ENCODE measurements around the gene SLC22A23.

The SLC22A23 gene

DNA sequence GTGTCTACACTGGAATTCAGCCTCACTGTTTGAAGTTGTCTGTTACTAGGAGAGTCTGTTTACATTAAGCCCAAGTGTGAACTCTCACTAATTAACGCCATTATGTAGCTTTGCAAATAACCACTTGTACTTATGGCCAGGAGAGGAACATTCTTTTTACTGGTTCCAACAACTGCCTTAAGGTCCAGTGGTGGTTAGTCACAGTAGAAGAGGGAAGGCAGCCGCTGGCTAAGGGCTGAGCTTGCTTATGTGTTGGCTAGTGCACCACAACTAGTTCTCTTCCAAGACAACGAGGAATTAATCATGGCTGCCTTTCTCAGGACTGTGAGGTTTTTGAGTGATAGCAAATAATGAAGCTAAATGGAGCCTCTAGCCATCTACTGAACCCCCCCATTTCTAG lies 14.9 kb upstream of the SLC22A23 start:
- no peak for DNase-seq

DNA sequence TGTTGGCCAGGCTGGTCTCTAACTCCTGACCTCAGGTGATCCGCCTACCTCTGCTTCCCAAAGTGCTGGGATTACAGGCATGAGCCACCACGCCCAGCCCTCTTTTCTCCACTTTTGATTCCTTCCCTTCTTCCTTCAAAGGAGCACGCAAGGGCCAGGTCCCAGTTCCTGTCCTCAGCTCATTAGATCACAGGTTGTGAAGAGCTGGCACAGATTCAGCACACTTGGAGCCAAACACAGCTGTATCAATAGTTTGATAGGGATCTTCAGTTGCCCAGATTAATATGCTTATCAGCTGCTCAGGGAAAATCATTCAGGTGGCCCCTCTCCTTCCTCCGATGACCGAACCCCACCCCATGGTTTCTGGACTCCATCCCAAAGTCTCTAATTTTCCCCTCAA lies 14.4 kb upstream of the SLC22A23 start:
- DNase-seq, result no peak

DNA sequence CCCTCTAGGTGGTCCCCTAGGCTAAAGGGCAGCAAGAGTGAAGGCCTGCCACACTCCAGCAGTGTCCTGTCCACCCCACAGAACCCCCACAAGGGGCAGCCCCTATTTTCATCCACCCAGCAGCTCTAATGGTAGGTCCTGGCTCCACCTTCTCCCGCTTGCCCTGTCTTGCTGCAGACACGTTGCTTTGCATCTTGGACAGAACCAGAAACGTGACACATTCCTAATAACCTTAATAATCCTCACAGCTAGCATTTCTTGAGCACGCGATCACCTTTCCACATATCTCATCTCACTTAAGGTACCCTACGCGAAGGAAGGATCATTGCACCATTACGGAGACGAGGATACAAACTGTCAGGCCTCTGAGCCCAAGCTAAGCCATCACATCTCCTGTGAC lies 11.7 kb upstream of the SLC22A23 start:
- DNase-seq, result no peak

DNA sequence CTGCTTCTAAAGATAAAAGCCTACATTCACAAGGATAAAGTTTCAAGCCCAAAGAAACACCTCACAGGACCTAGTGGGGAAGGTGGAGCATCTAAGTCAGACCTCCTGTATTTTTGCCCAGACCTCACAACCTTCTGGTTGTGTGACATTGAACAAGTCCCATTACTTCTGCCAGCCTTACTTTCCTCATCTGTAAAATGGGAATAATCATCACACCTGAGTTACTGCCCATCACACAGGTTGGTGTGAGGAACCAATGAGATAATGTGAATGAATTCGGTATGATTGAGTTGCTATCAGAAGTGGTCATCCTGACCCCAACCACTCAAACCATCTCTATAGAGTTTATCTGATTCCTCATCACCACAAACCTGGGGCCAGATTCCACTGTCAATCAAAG lies 11.1 kb upstream of the SLC22A23 start:
- DNase-seq, result no peak

DNA sequence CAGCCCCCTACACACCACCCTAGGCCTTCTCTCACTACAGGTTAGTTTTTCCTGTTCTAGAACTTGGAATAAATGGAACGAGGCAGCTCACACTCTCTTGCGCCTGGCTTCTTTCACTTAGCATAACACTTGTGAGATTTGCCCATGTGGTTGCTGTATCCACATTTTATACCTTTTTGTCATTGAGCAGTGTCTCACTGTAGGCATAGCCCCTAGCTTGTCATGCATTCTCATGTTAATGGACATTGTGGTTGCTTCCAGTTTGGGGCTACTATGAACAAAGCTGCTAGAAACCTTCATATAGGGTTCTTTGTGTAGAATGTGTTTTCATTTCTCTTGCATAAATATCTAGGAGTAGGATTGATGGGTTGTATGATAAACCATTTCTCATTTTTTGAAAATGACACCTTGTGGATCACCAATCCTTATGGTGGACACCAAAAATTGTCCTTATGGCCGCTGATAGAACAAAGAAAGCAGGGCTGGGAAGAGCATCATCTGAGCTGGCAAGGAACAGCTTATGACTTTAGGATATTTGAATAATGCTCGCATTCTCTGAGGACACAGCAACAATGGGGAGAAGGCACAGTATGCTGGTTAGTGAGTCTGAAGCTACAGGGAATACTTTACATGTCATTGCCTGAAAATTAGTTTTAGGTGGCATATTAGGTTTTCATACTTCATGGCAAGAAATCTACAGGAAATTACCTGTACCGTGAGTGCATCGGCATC lies 9.8 kb upstream of the SLC22A23 start:
- no peak for DNase-seq

DNA sequence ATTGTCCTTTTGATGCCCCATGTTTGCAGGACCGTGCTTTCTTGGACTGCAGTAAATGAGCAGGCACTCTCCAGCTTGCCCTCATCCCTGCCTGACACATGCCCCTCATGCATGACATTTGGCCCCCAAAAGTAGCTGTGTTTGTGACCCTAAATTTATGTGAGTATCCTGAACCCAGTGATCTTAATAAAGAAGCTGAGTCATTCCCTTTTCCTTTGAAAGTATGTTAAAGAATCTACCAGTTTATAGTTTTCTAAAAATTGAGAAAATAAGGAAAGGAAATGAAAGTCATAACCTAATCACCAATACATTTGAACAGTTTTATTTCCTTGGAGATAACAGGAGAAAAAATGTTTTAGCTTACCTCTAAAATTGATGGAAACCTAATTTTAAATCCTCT lies 3.4 kb upstream of the SLC22A23 start:
- DNase-seq, result no peak

DNA sequence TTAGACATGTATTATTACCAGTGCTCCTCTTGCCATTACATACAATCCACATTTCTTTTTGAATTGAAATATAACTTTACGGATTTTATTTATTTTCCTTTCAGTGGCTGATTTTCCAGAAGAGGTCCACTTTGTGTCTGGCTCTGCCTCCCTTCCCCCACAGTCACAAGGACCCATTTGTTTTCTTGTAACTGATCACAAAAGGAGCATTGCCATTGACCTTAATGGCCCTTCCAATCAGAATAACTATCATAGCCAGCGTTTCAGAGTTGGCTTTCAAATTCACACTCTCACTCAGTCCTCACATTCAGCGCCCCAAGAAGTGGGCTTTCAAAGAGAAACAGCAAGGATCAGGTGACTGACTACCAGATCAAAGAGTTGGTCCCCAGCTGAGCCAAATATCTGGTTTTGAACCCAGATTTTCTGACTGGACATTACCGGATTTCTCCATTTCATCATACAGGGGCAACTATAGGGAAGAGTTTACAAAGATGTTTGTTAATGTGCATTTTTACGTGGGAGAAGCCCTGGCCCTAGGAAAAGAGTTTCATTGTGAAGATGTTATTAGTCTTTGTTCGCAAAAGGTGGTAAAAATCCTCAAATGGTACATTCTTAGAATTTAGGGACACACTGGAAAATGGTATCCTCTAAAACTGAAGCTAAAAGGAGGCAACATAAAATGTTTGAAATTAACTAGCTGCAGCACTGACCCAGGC lies 2.0 kb upstream of the SLC22A23 start:
- no peak for DNase-seq

DNA sequence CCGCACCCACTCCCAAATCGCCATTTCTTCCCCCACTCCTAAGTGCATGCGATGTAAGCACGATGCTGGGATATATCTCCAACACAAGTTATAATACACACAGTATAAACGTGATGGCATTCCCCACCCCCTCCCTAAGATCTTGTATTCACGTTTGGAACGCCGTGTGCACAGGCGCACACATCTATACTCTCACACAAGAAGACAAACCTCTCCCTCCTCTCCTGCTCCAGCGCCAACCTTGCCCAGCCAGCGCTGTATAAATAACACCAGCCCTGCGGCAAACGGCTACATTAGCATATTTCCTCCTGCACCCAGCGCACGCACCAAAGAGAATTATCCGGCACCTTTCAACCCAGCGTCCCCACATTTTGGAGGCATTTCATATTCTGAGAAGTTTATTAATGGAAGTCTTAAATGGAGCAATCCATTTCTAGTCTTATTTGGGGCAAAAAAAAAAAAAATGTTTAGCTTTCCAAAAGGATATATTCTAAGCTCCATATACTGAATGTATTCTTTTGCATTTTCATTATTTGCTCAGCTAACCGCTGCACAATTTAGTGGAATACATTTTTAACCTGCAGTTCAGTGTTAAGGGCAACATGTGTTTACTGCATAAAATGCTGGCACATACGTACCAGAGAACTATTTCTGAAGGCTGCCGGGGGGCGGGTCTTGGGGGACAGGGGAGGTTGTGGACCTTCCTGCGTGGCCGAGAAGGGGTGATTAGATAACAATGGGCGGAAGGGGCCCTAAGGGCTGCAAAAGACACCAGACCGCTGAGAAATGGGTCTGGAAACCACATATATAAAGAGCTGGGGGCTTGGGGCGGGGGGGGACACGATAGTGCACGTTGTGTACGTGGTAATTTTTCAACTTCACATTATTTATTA lies 1.1 kb upstream of the SLC22A23 start:
- DNase-seq, result peak; percentile 42

DNA sequence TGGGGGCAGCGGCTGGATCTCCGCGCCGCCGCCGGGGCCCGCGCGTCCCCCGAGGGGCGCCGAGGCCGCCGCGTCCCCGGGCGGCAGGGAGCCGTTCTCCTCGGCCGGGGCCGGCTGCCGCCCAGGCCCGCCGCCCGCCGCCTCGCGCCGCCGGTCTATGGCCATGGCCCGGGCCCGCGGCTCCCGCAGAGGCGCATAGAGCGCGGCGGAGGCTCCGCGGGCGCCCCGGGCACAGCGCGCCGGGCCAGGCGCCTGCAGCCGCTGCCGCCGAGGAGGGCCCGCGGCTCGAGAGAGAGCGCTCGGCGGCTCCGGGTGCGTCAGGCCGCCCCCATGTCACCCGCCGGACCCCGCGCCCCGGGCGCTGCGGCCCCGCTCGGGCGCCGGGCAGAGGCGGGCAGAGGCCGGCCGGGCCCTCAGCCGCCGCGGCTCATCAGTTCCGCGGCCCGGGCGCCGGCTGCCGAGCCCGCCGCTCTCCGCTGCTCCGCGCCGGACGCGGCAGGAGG lies 404 bp downstream of the SLC22A23 start:
- peak; percentile 66 for DNase-seq

DNA sequence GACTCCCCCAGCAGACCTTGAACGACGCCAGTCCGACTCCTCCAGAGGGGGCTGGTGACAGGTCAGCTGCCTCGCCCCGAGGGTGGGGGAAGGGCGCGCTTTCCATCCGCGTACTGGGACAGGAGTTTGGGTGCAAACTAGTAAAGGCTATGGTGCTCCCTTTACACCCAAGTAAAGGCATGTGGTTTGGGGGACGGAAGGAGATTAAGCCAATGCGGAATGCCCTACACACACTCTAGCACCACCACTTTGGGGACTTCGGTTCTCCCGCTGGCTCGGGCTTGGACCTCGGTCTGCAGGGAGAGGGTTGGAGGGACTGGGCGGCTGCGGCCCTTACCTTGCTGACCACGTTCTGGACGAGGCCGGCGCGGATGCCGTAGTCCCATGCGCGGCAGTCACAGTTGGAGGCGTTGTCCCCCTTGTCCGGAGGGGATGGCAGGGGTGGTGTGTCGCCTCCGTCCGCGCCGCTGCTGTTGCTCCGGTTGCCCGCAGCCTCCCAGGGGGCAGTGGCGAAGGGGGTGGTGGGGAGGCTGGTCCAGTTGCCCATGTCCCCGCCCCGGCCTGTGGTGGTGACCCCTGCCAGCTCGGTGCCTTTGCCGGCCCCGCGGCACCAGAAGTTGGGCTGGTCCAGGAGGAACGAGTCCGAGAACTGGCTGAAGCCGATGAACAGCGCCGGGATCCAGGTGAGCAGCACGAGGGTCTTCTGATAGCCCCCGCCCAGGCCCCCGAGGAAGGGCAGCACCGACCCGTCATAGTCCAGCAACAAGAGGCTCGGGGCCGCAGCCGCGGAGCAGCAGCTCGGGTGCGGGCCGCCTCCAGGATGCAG lies 1.1 kb downstream of the SLC22A23 start:
- peak; percentile 64 for DNase-seq

DNA sequence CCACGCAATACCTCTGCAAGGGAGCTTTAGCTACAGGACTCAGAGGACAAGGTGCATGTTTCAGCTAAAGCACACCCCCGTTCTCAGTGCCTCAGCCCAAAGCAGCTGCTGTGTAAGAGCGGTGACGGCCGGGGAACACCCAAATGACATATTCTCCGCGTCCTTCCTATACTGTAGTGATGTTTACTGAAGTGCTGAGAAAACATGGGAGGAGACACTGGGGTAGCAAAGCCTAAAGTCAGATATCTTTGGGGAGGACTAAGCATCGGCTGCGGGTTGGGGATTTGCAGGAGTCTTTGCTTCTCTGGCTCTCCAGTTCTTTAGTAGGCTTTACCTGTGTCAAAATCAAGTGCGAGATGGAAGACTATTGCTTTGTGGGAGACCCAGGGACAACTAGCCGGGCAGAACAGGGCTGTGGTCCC lies 1.7 kb downstream of the SLC22A23 start:
- no peak for DNase-seq

DNA sequence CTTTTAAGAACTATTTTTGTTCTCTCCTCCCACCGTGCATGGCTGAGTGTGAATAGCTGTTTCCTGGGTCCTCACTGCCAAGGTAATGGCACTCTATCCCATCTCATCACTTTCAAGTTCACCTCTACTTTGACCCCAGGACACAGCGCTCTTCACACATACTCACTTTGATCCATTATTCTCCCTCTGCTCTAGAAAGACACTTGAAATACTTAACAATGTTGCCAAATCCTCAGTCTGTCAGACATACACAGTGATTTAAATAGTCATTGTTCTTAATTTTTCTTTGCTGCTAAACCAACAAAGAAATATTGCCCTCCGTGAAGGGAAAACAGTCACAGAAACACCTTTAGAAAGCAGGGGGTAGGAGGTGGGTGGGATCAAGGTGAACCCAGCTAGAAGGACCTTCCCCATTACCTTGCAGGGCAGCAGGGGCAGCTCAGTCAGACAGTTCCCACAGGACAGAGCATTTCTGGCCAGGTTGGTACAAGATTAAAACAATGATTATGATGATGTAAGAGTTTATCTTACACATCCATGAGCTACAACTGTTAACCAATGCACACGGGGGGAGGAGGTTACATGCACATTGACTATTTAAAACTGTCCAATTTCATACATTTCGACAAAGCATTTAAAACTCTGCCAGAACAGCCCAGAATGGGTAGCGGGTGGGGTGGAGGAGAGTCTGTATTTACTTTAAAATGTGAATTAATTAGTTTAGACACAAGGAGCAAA lies 2.4 kb downstream of the SLC22A23 start:
- no peak for DNase-seq

DNA sequence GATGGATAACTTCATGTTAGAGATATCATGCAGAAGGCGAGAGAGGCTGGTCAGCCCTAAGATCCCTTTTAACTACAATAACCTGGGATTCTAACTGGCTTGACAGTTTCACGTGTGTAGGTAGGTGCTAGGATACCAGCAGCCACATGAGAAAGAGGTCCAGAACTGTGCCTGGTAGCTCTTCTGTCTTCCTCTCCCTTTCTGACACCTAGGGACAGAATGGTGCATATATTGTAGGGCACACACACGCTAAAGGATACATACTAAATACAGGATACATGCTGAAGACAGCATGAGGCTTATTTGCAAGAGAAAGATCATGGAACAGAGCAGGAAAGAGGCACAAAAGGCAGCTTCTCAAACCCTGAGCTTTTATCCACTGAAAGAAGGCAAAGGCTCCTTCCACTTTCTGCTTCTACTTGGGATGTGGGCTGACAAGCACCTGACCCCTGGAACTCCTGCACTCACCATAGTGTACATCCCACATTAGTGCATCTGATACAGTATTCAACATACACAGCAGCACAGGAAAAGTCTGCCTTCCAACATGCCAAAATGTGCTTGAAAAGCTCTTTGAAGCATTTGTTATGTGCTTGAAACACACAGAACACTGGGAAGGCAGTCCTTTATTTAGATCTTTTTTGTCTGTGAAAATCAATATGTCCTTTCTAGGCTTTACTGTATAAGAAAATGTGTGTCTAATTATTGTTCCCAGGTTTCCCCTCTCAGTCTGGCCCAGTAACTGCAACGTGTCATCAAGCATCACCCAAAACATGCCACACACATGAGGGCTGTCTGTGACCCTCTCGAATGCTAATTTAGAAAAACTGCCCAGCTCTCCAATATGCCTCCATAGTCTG lies 3.2 kb downstream of the SLC22A23 start:
- no peak for DNase-seq

DNA sequence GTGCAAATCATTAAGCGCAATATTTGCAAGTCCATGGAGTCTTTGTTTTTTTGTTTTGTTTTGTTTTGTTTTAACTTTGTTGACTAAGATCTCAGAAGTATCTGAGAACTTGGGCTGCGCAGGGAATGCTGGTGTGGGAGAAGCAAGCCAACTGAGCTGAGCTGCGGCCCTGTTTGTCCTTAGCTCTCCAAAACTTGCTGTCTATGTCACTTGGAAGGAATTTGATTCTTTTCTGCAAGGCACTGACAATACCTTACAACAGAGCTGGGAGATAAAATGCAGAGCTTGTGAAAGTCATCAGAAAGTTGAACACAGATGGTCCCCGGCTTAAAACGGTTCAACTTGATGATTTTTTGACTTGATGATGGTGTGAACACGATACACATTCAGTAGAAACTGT lies 5.4 kb downstream of the SLC22A23 start:
- no peak for DNase-seq

DNA sequence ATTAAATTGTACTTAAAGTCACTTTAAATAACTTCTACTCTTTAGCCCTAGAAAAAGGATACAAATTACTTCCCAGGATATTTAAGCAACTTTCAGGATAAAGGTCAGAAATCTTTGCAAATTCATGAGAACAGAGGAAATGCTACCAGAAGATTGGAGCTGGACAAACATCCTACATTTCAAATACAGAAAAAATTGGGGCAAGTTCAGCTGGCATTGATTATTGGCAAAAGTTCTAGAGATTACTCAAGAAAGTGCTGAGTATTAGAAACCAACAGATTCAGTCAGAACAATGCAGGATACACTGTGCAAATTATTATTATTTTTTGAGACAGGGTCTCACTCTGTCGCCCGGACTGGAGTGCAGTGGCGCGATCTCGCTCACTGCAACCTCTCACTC lies 6.0 kb downstream of the SLC22A23 start:
- no peak for DNase-seq

DNA sequence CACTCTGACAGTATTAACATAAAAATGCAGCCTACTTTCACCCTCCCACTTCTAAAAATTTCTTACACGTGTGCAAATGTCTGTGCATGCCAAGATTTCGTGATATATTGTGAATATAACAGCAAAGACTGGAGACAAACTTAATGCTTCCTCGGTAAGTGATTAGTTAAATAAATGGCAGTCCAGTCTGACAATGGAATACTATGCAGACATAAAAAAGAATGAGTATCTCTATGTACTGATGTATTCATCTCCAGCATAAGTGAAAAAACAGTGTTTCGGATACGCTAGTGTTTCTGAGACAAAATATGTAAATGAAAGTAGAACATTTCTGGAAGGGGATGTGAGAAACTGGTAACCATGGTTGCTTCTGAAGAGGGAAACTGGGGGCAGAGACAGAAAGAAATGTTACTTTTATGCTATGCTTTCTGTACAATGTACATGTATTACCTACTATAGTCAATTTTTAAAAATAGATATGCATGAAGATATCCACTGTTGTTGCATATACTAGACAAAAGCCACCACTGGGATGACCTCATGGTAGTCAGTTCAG lies 7.0 kb downstream of the SLC22A23 start:
- no peak for DNase-seq

DNA sequence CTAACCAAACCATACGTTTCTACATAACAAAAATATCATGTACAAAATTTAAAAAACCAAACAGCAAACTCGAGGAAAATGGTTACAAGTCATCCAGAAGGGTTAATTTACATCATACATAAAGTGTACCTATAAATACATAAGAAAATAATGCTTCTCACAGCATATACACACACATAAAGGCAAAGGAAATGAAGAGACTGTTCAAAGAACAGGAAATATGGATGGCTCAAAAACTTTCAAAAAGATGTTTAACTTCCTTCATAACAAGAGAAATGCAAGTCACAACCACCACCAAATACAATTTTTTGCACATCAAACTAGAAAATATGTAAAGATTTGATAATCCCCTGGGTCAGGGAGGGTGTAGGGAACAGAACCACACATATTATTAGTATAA lies 7.5 kb downstream of the SLC22A23 start:
- no peak for DNase-seq

DNA sequence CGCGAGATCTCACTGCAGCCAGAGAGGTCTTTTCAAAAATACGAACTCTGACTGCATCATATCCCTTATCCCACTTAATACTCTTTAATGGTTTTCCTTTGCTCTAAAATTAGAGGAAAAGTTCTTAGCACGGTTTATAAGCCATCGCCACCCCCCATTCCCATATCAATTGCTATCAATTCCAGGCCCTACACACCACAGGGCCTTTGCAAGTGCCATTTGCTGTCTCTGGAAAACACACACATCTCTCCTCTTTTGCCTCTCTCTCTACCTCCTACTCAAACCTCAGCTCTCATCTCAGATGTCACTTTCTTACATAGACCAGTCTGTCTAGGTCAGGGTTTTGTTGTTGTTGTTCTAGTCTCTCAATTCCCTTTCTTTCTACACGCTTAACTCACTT lies 9.8 kb downstream of the SLC22A23 start:
- DNase-seq, result no peak

DNA sequence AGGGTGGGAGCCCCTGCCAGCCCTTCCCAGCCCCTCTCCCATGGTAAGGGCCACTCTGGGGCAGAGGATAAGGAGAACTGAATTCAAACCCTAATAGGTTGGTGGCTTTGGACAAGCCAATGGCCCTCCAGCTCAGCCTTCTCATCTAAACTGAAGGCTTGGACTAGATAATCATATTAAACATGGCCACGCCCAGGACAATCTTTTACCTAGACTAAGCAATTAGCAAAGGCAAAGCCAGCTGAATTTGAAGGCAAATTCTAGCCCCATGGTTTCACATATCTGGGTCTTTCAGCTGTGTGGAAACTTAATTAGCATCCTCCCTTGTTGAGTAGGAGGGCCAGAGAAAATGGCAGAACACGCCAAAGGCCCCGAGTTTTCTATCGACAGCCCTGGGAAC lies 10.7 kb downstream of the SLC22A23 start:
- DNase-seq, result no peak

DNA sequence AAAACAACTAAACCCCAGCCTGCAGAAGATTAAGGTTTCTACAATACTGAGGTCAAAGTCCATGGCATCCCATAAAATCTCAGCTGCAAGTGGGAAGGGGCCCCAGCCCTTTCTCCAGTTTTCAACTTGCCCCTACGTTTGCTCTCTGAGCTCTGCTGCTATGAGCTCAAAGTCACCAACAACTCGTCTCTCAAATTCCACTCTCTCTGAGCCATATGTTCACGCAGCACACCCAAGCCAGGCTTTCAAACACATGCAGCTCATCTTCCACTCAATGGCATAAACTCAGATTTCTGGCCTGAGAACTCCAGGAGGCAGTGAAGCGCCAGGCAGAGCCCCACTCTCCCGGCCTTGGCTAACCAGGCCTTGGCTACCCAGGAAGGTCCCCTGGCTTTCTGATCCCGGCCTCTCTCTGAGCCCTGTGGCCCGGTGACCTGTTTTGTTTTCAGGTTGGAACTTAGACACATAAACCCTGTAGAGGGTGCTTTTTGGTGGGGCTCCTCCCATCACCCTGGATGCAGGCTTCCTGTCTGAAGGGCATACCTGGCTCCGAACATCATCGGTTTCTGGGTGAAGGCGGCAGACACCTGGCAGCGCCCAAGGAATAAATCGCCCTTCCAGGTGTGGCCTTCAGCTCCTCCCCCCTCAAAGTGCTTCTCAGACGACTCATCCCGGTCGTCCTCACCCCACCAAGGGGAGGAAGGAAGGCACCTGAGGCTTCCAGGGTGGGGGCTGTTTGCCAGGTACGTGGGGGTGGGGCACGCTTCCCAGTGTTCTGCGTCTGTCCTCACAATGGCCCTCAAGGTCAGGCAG lies 12.4 kb downstream of the SLC22A23 start:
- no peak for DNase-seq
